GM19351 (cell line): Measurements from ENCODE around the gene TENT5C.

ENCODE experiments used
- ATAC-seq: cut with Tn5 transposase; IDR thresholded peaks from one replicate; pipeline ENCODE4 v1.9.1; 2021; ENCODE audit warnings: mild to moderate bottlenecking, moderate library complexity; ENCODE audit not compliant: unreplicated experiment

TENT5C gene

GRCh38 chr1:117673405-117673804, 67.6 kb downstream of the TENT5C start:
- ATAC-seq = no peak

GRCh38 chr1:117674521-117675400, 68.9 kb downstream of the TENT5C start:
- peak; percentile 70 for ATAC-seq

GRCh38 chr1:117675907-117676430, 70.1 kb downstream of the TENT5C start:
- ATAC-seq = no peak

- no peak for ATAC-seq
These were observed 70.8 kb downstream of the TENT5C start for GRCh38 chr1:117676615-117677130.
